ENCODE measurements around the gene KLHL6.

KLHL6 gene

DNA sequence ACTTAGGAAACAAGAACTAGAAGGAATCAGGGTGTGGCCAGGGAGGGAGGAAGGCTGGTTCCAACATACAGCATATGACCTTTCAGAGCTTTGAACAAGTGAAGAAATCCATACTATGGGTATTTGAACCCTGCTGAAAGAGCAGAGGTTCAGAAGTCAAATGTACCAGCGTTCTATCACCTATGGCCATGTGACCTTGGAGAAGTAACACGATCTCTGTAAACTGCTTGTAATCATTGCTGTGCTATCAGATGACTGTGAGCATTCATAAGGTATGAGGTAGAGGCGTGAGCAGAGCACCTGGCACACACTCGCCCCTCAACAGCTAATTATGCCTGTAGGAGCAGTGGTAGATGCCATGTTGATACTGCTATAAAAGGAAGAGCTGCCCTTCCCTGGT lies 55.2 kb downstream of the KLHL6 start:
- no peak for TF ChIP-seq POLR2AphosphoS5 (IDR thresholded peaks at IDR 0.05; ENCODE audit: low read depth, low read length)
- no peak for TF ChIP-seq REST (IDR thresholded peaks at IDR 0.05; ENCODE audit: insufficient read depth in 1 of 2, low read depth in 2 of 2, low read length in 2 of 2)
- no peak for TF ChIP-seq FOXP2 (optimal IDR thresholded peaks at IDR 0.05; ENCODE audit: borderline replicate concordance, extremely low read depth, extremely low read length, insufficient read depth)
- no peak for TF ChIP-seq TAF1 (IDR thresholded peaks at IDR 0.05; ENCODE audit: borderline replicate concordance, insufficient read depth, low read length)
- TF ChIP-seq SIN3A (IDR thresholded peaks at IDR 0.05; ENCODE audit: borderline replicate concordance, insufficient read depth, low read length): no peak

- TF ChIP-seq POLR2AphosphoS5 (IDR thresholded peaks at IDR 0.05; ENCODE audit: low read depth, low read length) (no peak), REST (IDR thresholded peaks at IDR 0.05; ENCODE audit: insufficient read depth in 1 of 2, low read depth in 2 of 2, low read length in 2 of 2) (no peak), TAF1 (IDR thresholded peaks at IDR 0.05; ENCODE audit: borderline replicate concordance, insufficient read depth, low read length) (no peak), SIN3A (IDR thresholded peaks at IDR 0.05; ENCODE audit: borderline replicate concordance, insufficient read depth, low read length) (no peak), FOXP2 (optimal IDR thresholded peaks at IDR 0.05; ENCODE audit: borderline replicate concordance, extremely low read depth, extremely low read length, insufficient read depth) (no peak)
Observed at GRCh38 chr3:183498634-183499033, 56.9 kb downstream of the KLHL6 start.

GRCh38 chr3:183497313-183497712 lies 58.2 kb downstream of the KLHL6 start:
- TF ChIP-seq FOXP2 (optimal IDR thresholded peaks at IDR 0.05; ENCODE audit: borderline replicate concordance, extremely low read depth, extremely low read length, insufficient read depth) (no peak), REST (IDR thresholded peaks at IDR 0.05; ENCODE audit: insufficient read depth in 1 of 2, low read depth in 2 of 2, low read length in 2 of 2) (no peak), TAF1 (IDR thresholded peaks at IDR 0.05; ENCODE audit: borderline replicate concordance, insufficient read depth, low read length) (no peak), SIN3A (IDR thresholded peaks at IDR 0.05; ENCODE audit: borderline replicate concordance, insufficient read depth, low read length) (no peak), POLR2AphosphoS5 (IDR thresholded peaks at IDR 0.05; ENCODE audit: low read depth, low read length) (no peak)

DNA sequence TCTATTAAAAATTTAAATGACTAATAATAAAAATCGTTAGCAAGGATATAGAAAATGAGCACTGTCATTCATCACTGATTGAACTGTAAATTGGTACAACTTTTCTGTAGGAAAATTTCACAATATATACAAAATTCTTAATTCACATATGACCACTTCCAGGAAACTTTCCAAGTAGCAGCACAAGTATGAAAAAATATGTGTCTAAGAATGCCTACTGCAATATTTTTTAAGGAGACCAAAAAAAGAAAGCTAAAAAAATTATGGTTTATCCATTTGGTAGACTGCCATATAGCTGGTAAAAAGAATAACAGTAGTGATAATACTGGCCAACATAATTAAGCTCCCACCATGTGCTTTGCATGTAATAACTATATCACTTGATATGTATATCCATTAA lies 59.2 kb downstream of the KLHL6 start:
- TF ChIP-seq TAF1 (IDR thresholded peaks at IDR 0.05; ENCODE audit: borderline replicate concordance, insufficient read depth, low read length) (no peak), POLR2AphosphoS5 (IDR thresholded peaks at IDR 0.05; ENCODE audit: low read depth, low read length) (no peak)

- TF ChIP-seq SIN3A (IDR thresholded peaks at IDR 0.05; ENCODE audit: borderline replicate concordance, insufficient read depth, low read length) (no peak), TAF1 (IDR thresholded peaks at IDR 0.05; ENCODE audit: borderline replicate concordance, insufficient read depth, low read length) (no peak), POLR2AphosphoS5 (IDR thresholded peaks at IDR 0.05; ENCODE audit: low read depth, low read length) (no peak), REST (IDR thresholded peaks at IDR 0.05; ENCODE audit: insufficient read depth in 1 of 2, low read depth in 2 of 2, low read length in 2 of 2) (no peak), FOXP2 (optimal IDR thresholded peaks at IDR 0.05; ENCODE audit: borderline replicate concordance, extremely low read depth, extremely low read length, insufficient read depth) (no peak)
Observed at GRCh38 chr3:183494341-183494740, 61.2 kb downstream of the KLHL6 start.
